H9 (cell line): ENCODE results near the gene NOXRED1. TPM values are rescaled to one million over a fixed set of nuclear protein-coding genes. Genes with fewer than 3 reads are reported as not detected.

ENCODE experiments used
- DNase-seq: peaks from one replicate; pipeline ENCODE4 v3.0.0-alpha.2; 2017
- H2AFZ ChIP-seq: one replicate; pipeline ENCODE4 v1.6.1; 2013; ENCODE audit warnings: mild to moderate bottlenecking, low read length, control low read depth, moderate library complexity
- H2AK5ac ChIP-seq: 2 replicates; pipeline ENCODE4 v1.6.1; 2013; ENCODE audit warnings: low read length, control low read depth, mixed read lengths; ENCODE audit not compliant: insufficient read length
- H2BK120ac ChIP-seq: one replicate; pipeline ENCODE4 v1.6.1; 2013; ENCODE audit warnings: low read depth, mild to moderate bottlenecking, low read length, control low read depth, inconsistent platforms; ENCODE audit not compliant: poor library complexity, severe bottlenecking
- H2BK12ac ChIP-seq: 2 replicates; pipeline ENCODE4 v1.6.1; 2013; ENCODE audit warnings: low read length, control low read depth, mixed read lengths, low read depth; ENCODE audit not compliant: insufficient read length
- H2BK15ac ChIP-seq: 2 replicates; pipeline ENCODE4 v1.6.1; 2013; ENCODE audit warnings: low read depth, low read length, control low read depth
- H2BK20ac ChIP-seq: one replicate; pipeline ENCODE4 v1.6.1; 2013; ENCODE audit warnings: low read depth, mild to moderate bottlenecking, low read length, control low read depth, inconsistent platforms; ENCODE audit not compliant: poor library complexity, severe bottlenecking
- H2BK5ac ChIP-seq: 2 replicates; pipeline ENCODE4 v1.6.1; 2013; ENCODE audit warnings: low read length, control low read depth, mixed read lengths; ENCODE audit not compliant: insufficient read length
- H3K14ac ChIP-seq: 2 replicates; pipeline ENCODE4 v1.6.1; 2013; ENCODE audit warnings: low read length, control low read depth; ENCODE audit not compliant: insufficient read depth
- H3K18ac ChIP-seq: 2 replicates; pipeline ENCODE4 v1.6.1; 2013; ENCODE audit warnings: low read depth, mild to moderate bottlenecking, mixed read lengths, low read length, control low read depth; ENCODE audit not compliant: insufficient read length
- H3K23ac ChIP-seq: 2 replicates; pipeline ENCODE4 v1.6.1; 2013; ENCODE audit warnings: low read length, control low read depth, mixed read lengths, low read depth; ENCODE audit not compliant: insufficient read length
- H3K23me2 ChIP-seq: 2 replicates; pipeline ENCODE4 v1.6.1; 2013; ENCODE audit warnings: low read depth, mild to moderate bottlenecking, mixed read lengths, low read length, control low read depth; ENCODE audit not compliant: insufficient read length, poor library complexity, severe bottlenecking
- H3K27ac ChIP-seq: 2 replicates; pipeline ENCODE4 v1.5.1; 2013; ENCODE audit warnings: low read length, control low read depth, mixed read lengths, low read depth; ENCODE audit not compliant: insufficient read length
- H3K27me3 ChIP-seq: 2 replicates; pipeline ENCODE4 v1.6.1; 2013; ENCODE audit warnings: low read length, control low read depth, inconsistent platforms; ENCODE audit not compliant: insufficient read depth
- H3K4ac ChIP-seq: 2 replicates; pipeline ENCODE4 v1.6.1; 2013; ENCODE audit warnings: low read depth, mild to moderate bottlenecking, control low read depth, inconsistent platforms, low read length, moderate library complexity
- H3K4me1 ChIP-seq: 2 replicates; pipeline ENCODE4 v1.6.1; 2013; ENCODE audit warnings: low read length, control low read depth, inconsistent platforms; ENCODE audit not compliant: insufficient read depth
- H3K4me2 ChIP-seq: 2 replicates; pipeline ENCODE4 v1.6.1; 2013; ENCODE audit warnings: low read length, control low read depth, mixed read lengths; ENCODE audit not compliant: insufficient read length, insufficient read depth
- H3K56ac ChIP-seq: 2 replicates; pipeline ENCODE4 v1.6.1; 2013; ENCODE audit warnings: low read depth, mild to moderate bottlenecking, mixed read lengths, low read length, control low read depth; ENCODE audit not compliant: insufficient read length
- H3K79me1 ChIP-seq: 2 replicates; pipeline ENCODE4 v1.6.1; 2013; ENCODE audit warnings: low read depth, mild to moderate bottlenecking, moderate library complexity, low read length, control low read depth, inconsistent platforms; ENCODE audit not compliant: insufficient read depth, poor library complexity, severe bottlenecking
- H3K79me2 ChIP-seq: 2 replicates; pipeline ENCODE4 v1.6.1; 2013; ENCODE audit warnings: low read length, control low read depth, inconsistent platforms; ENCODE audit not compliant: insufficient read depth
- H3K9ac ChIP-seq: 2 replicates; pipeline ENCODE4 v1.6.1; 2013; ENCODE audit warnings: low read length, control low read depth, mixed read lengths; ENCODE audit not compliant: insufficient read length; ENCODE audit errors: extremely low read depth
- H3K9me3 ChIP-seq: one replicate; pipeline ENCODE4 v1.6.1; 2013; ENCODE audit warnings: low read depth, low read length, inconsistent platforms; ENCODE audit not compliant: control insufficient read depth
- H3T11ph ChIP-seq: one replicate; pipeline ENCODE4 v1.6.1; 2013; ENCODE audit warnings: mild to moderate bottlenecking, low read length, control low read depth, inconsistent platforms
- H4K20me1 ChIP-seq: one replicate; pipeline ENCODE4 v1.6.1; 2013; ENCODE audit not compliant: control insufficient read depth, insufficient read length, insufficient read depth
- H4K5ac ChIP-seq: 2 replicates; pipeline ENCODE4 v1.6.1; 2013; ENCODE audit warnings: low read depth, mild to moderate bottlenecking, mixed read lengths, low read length, control low read depth; ENCODE audit not compliant: insufficient read length
- H4K8ac ChIP-seq: replicated peaks from 2 replicates; pipeline ENCODE4 v1.6.1; 2013; ENCODE audit warnings: low read length, control low read depth, mixed read lengths, low read depth; ENCODE audit not compliant: insufficient read length
- H4K91ac ChIP-seq: 2 replicates; pipeline ENCODE4 v1.6.1; 2013; ENCODE audit warnings: low read depth, mild to moderate bottlenecking, moderate library complexity, mixed read lengths, low read length, control low read depth; ENCODE audit not compliant: insufficient read length
- H3K27ac Mint-ChIP-seq, 3 experiments: 2 replicates in 2 of 3; 3 replicates in 1 of 3; pipeline ENCODE4 v1.8.0; 2020 to 2021; ENCODE audit warnings: mixed read lengths in 3 of 3, mild to moderate bottlenecking in 1 of 3, moderate library complexity in 1 of 3
- H3K27me3 Mint-ChIP-seq: 2 replicates; pipeline ENCODE4 v1.8.0; 2021; ENCODE audit warnings: low read depth, mild to moderate bottlenecking, moderate library complexity, mixed read lengths
- H3K36me3 Mint-ChIP-seq, 3 experiments: 2 replicates in 2 of 3; 3 replicates in 1 of 3; pipeline ENCODE4 v1.8.0; 2020 to 2021; ENCODE audit warnings: low read depth in 3 of 3, mixed read lengths in 3 of 3; ENCODE audit not compliant: insufficient read depth in 1 of 3
- H3K4me1 Mint-ChIP-seq, 2 experiments: 2 replicates each; pipeline ENCODE4 v1.8.0; 2020; ENCODE audit warnings: mixed read lengths in 2 of 2
- H3K4me3 Mint-ChIP-seq, 2 experiments: 2 replicates in 1 of 2; 3 replicates in 1 of 2; pipeline ENCODE4 v1.8.0; 2020 to 2021; ENCODE audit warnings: mild to moderate bottlenecking in 2 of 2, mixed read lengths in 2 of 2, moderate library complexity in 1 of 2
- H3K9me3 Mint-ChIP-seq, 2 experiments: 2 replicates in 1 of 2; 3 replicates in 1 of 2; pipeline ENCODE4 v1.8.0; 2020; ENCODE audit warnings: mild to moderate bottlenecking in 2 of 2, mixed read lengths in 2 of 2, moderate library complexity in 1 of 2
- CTCF ChIP-seq: fragments of 200-600 bp; sonication (generic); conservative IDR thresholded peaks from 3 replicates; pipeline ENCODE4 v1.8.0; 2021; ENCODE audit warnings: antibody characterized with exemption, mild to moderate bottlenecking
- WGBS: extraction: QIAGEN DNeasy Blood & Tissue Kit; methylation state at CpG from one replicate; pipeline ENCODE4 v1.1.7; 2013; ENCODE audit warnings: missing lambda C conversion rate, low lambda C conversion rate, mixed read lengths; ENCODE audit not compliant: insufficient read length; ENCODE audit errors: extremely low coverage; 5-methylcytosine and 5-hydroxymethylcytosine counted together
- total RNA-seq: library from RNA; stranded (reverse); gene quantifications from 2 replicates; pipeline ENCODE4 v1.2.1, GENCODE V29; 2021

Gene NOXRED1
- total RNA-seq, 1 experiment from 2014 or later: not detected

GRCh38 chr14:77369285-77369684 is 54.0 kb downstream of the NOXRED1 start:
- Histone ChIP-seq H2BK5ac (no peak overlapping the region), H4K5ac (no peak overlapping the region), H4K20me1 (no peaks in the 10 kb centered on the region), H3K79me2 (no peaks in the 10 kb centered on the region), H2BK12ac (no peak overlapping the region), H2BK15ac (no peak overlapping the region), H3K23me2 (no peaks in the 10 kb centered on the region), H3K27me3 (no peaks in the 10 kb centered on the region), H2AK5ac (no peak overlapping the region), H2BK120ac (no peak overlapping the region), H3K4me2 (no peak overlapping the region), H2AFZ (no peak overlapping the region), H3K56ac (no peak overlapping the region), H3K14ac (no peak overlapping the region), H3K9me3 (no peaks in the 10 kb centered on the region), H3K79me1 (no peaks in the 10 kb centered on the region), H3T11ph (no peak overlapping the region), H4K91ac (no peak overlapping the region), H2BK20ac (no peak overlapping the region), H3K4ac (no peak overlapping the region), H3K4me1 (no peaks in the 10 kb centered on the region), H3K9ac (no peak overlapping the region), H3K23ac (no peak overlapping the region), H4K8ac (no peak overlapping the region), H3K18ac (no peak overlapping the region), H3K27ac (no peak overlapping the region)
- no peaks in the 10 kb centered on the region for H3K27me3 Mint-ChIP-seq
- H3K36me3 Mint-ChIP-seq: no peaks in the 10 kb centered on the region
- TF ChIP-seq CTCF: no peak
- no CpG with 5 or more reads among the region's 1 CpG for WGBS
- H3K9me3 Mint-ChIP-seq: no peaks in the 10 kb centered on the region
- H3K4me1 Mint-ChIP-seq: peaks cover 0 to 5% of the 10 kb centered on the region in 2 experiments; a peak in 1 of 4 replicates
- H3K27ac Mint-ChIP-seq: peak overlapping the region in 2 of 3 experiments; percentile 23 to 54; a peak in 2 of 7 replicates
- no peak overlapping the region for H3K4me3 Mint-ChIP-seq
- DNase-seq: no peak
